ENCODE results near the gene RNF26. TPM values are rescaled to one million over a fixed set of nuclear protein-coding genes. Genes with fewer than 3 reads are reported as not detected.

Gene RNF26
- total RNA-seq, 1 donor from 2014 or later, result 23.2 TPM

GRCh38 chr11:119295178-119295577, 39.1 kb upstream of the RNF26 start:
- intact Hi-C loops (cut with DNase I), result no loop called here

GRCh38 chr11:119297938-119298337, 36.4 kb upstream of the RNF26 start:
- no peaks in the 10 kb centered on the region for H3K9me3 ChIP-seq
- no peaks in the 10 kb centered on the region for H3K4me1 ChIP-seq
- ATAC-seq, result no peak
- intact Hi-C loops (cut with DNase I), result no loop called here
- H3K27me3 ChIP-seq, result no peaks in the 10 kb centered on the region
- H3K4me3 ChIP-seq, result no peak overlapping the region
- H3K36me3 ChIP-seq, result peaks cover 73% of the 10 kb centered on the region
- no peak for DNase-seq
- TF ChIP-seq, protein P1, sequence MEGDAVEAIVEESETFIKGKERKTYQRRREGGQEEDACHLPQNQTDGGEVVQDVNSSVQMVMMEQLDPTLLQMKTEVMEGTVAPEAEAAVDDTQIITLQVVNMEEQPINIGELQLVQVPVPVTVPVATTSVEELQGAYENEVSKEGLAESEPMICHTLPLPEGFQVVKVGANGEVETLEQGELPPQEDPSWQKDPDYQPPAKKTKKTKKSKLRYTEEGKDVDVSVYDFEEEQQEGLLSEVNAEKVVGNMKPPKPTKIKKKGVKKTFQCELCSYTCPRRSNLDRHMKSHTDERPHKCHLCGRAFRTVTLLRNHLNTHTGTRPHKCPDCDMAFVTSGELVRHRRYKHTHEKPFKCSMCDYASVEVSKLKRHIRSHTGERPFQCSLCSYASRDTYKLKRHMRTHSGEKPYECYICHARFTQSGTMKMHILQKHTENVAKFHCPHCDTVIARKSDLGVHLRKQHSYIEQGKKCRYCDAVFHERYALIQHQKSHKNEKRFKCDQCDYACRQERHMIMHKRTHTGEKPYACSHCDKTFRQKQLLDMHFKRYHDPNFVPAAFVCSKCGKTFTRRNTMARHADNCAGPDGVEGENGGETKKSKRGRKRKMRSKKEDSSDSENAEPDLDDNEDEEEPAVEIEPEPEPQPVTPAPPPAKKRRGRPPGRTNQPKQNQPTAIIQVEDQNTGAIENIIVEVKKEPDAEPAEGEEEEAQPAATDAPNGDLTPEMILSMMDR (IDR thresholded peaks at IDR 0.05), result no peak
- H3K27ac ChIP-seq, result no peak overlapping the region

More at GRCh38 chr11:119295178-119295577, 39.1 kb upstream of the RNF26 start:
- Histone ChIP-seq H3K9me3 (no peaks in the 10 kb centered on the region), H3K4me3 (no peak overlapping the region), H3K36me3 (peaks cover 49% of the 10 kb centered on the region), H3K4me1 (no peaks in the 10 kb centered on the region), H3K27ac (no peak overlapping the region), H3K27me3 (no peaks in the 10 kb centered on the region)
- TF ChIP-seq, protein P1 (IDR thresholded peaks at IDR 0.05), result no peak
- no peak for ATAC-seq
- no peak for DNase-seq

GRCh38 chr11:119298726-119299125, 35.6 kb upstream of the RNF26 start:
- no peaks in the 10 kb centered on the region for H3K4me1 ChIP-seq
- no peak overlapping the region for H3K4me3 ChIP-seq
- TF ChIP-seq, protein P1 (IDR thresholded peaks at IDR 0.05), result no peak
- no peak for ATAC-seq
- no peaks in the 10 kb centered on the region for H3K27me3 ChIP-seq
- no peaks in the 10 kb centered on the region for H3K9me3 ChIP-seq
- DNase-seq, result no peak
- H3K36me3 ChIP-seq, result peaks cover 75% of the 10 kb centered on the region
- H3K27ac ChIP-seq, result no peak overlapping the region
- intact Hi-C loops (cut with DNase I), result no loop called here

DNA sequence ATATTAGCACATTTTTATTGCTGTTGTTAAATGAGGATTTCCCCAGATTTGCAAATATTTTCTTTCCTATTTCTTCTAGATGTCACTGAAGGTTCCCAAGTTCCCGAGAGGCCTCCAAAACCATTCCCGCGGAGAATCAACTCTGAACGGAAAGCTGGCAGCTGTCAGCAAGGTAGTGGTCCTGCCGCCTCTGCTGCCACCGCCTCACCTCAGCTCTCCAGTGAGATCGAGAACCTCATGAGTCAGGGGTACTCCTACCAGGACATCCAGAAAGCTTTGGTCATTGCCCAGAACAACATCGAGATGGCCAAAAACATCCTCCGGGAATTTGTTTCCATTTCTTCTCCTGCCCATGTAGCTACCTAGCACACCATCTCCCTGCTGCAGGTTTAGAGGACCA, 34.9 kb upstream of the RNF26 start:
- Histone ChIP-seq H3K36me3 (peaks cover 80% of the 10 kb centered on the region), H3K4me3 (no peak overlapping the region), H3K27me3 (no peaks in the 10 kb centered on the region), H3K27ac (no peak overlapping the region), H3K9me3 (no peaks in the 10 kb centered on the region), H3K4me1 (no peaks in the 10 kb centered on the region)
- ATAC-seq (no peak), DNase-seq (no peak)
- TF ChIP-seq, protein P1 (IDR thresholded peaks at IDR 0.05), result no peak
- intact Hi-C loops (cut with DNase I), result no loop called here

- Histone ChIP-seq H3K4me1 (no peaks in the 10 kb centered on the region), H3K9me3 (no peaks in the 10 kb centered on the region), H3K27me3 (no peaks in the 10 kb centered on the region), H3K4me3 (no peak overlapping the region), H3K36me3 (peaks cover 85% of the 10 kb centered on the region), H3K27ac (no peak overlapping the region)
- ATAC-seq, result no peak
- no peak for DNase-seq
- TF ChIP-seq, protein P1 (IDR thresholded peaks at IDR 0.05), result no peak
- intact Hi-C loops (cut with DNase I), result no loop called here
These were observed 33.9 kb upstream of the RNF26 start for GRCh38 chr11:119300198-119300964.
